Muscle layer of duodenum (tissue), 2 donors: Measurements from ENCODE around the gene SLX1B.
"Not testable (repeated sequence)": the region's sequence is repeated elsewhere in the genome, so short reads cannot be mapped to it uniquely, and the experiment has no call there.

ENCODE experiments used
- H3K27ac ChIP-seq: one replicate; pipeline ENCODE4 v1.7.0; 2013; ENCODE audit warnings: mild to moderate bottlenecking, low read length
- H3K27me3 ChIP-seq: one replicate; pipeline ENCODE4 v1.7.0; 2013; ENCODE audit warnings: low read depth, mild to moderate bottlenecking, control low read depth, low read length
- H3K36me3 ChIP-seq, 2 donors: one replicate each; pipeline ENCODE4 v1.7.0; 2013; ENCODE audit warnings: low read length in 2 of 2, control low read depth in 1 of 2, mild to moderate bottlenecking in 1 of 2; ENCODE audit not compliant: insufficient read depth in 2 of 2, control insufficient read depth in 1 of 2
- H3K4me1 ChIP-seq, 2 donors: one replicate each; pipeline ENCODE4 v1.7.0; 2013; ENCODE audit warnings: low read length in 2 of 2, mild to moderate bottlenecking in 2 of 2, control low read depth in 1 of 2, moderate library complexity in 1 of 2; ENCODE audit not compliant: insufficient read depth in 2 of 2, control insufficient read depth in 1 of 2
- H3K4me3 ChIP-seq, 2 donors: one replicate each; pipeline ENCODE4 v1.7.0; 2013; ENCODE audit warnings: low read length in 2 of 2, low read depth in 1 of 2, mild to moderate bottlenecking in 1 of 2
- H3K9me3 ChIP-seq, 2 donors: one replicate each; pipeline ENCODE4 v1.7.0; 2013; ENCODE audit warnings: low read length in 2 of 2, control low read depth in 1 of 2, mild to moderate bottlenecking in 1 of 2; ENCODE audit not compliant: control insufficient read depth in 1 of 2
- donor health status: healthy.

SLX1B gene

GRCh38 chr16:29467654-29468366 lies 13.5 kb downstream of the SLX1B start:
- H3K36me3 ChIP-seq, H3K4me3 ChIP-seq, H3K4me1 ChIP-seq, H3K27me3 ChIP-seq, H3K27ac ChIP-seq, H3K9me3 ChIP-seq: not testable (repeated sequence)

GRCh38 chr16:29469660-29470059 lies 15.3 kb downstream of the SLX1B start:
- not testable (repeated sequence) for H3K9me3 ChIP-seq, H3K36me3 ChIP-seq, H3K27me3 ChIP-seq, H3K4me3 ChIP-seq, H3K4me1 ChIP-seq, H3K27ac ChIP-seq

- H3K27ac ChIP-seq, H3K27me3 ChIP-seq, H3K4me3 ChIP-seq, H3K36me3 ChIP-seq, H3K4me1 ChIP-seq, H3K9me3 ChIP-seq: not testable (repeated sequence)
Observed at GRCh38 chr16:29472065-29472464, 17.7 kb downstream of the SLX1B start.

- H3K27me3 ChIP-seq, H3K36me3 ChIP-seq, H3K4me1 ChIP-seq, H3K9me3 ChIP-seq, H3K27ac ChIP-seq, H3K4me3 ChIP-seq: not testable (repeated sequence)
Observed at GRCh38 chr16:29482276-29482675, 27.9 kb downstream of the SLX1B start.

GRCh38 chr16:29506308-29506707 lies 52.0 kb downstream of the SLX1B start, which contains the start of gene NPIPB12:
NPIPB12 (minus strand) TSS chr16:29506408.
- not testable (repeated sequence) for H3K27me3 ChIP-seq, H3K36me3 ChIP-seq, H3K4me1 ChIP-seq, H3K9me3 ChIP-seq, H3K4me3 ChIP-seq, H3K27ac ChIP-seq
